DOHH2 (cell line): ENCODE measurements around the gene RLN3.

Experiments
- CTCF ChIP-seq: fragments of 200-600 bp; sonication (generic); IDR thresholded peaks from one replicate; pipeline ENCODE4 v1.5.1; 2014; ENCODE audit warnings: antibody characterized with exemption, mild to moderate bottlenecking, low read depth, low read length; ENCODE audit not compliant: poor library complexity, severe bottlenecking
- EZH2phosphoT487 ChIP-seq: fragments of 200-600 bp; sonication (generic); IDR thresholded peaks from 2 replicates; pipeline ENCODE4 v1.6.1; 2017; ENCODE audit warnings: borderline replicate concordance, mild to moderate bottlenecking, antibody characterized with exemption, low read length, moderate library complexity, mixed read lengths

- peak; percentile 96 for TF ChIP-seq CTCF
- no peak for TF ChIP-seq EZH2phosphoT487
These were observed 20.6 kb downstream of the RLN3 start for GRCh38 chr19:14048443-14049153.
